H1 (cell line): Measurements from ENCODE around the gene RAET1G. TPM values are rescaled to one million over a fixed set of nuclear protein-coding genes. Genes with fewer than 3 reads are reported as not detected.
"Not testable (repeated sequence)": the region's sequence is repeated elsewhere in the genome, so short reads cannot be mapped to it uniquely, and the experiment has no call there.

Source experiments
- CTCF ChIA-PET: fragments of 300-600 bp; sonication (Branson Sonifier 250); formaldehyde crosslinking; loops from one replicate; lab custom pipeline; 2021; ENCODE audit not compliant: partially characterized antibody; lab: Charles Lee
- POLR2A ChIA-PET: fragments of 300-600 bp; sonication (Branson Sonifier 250); formaldehyde crosslinking; loops from one replicate; lab custom pipeline; 2021; ENCODE audit warnings: inconsistent platforms; ENCODE audit not compliant: partially characterized antibody; lab: Charles Lee
- DNase-seq, 2 experiments: peaks; one replicate each; pipeline versions ENCODE4 v3.0.0 to v3.0.0-alpha.2; 2010 to 2022; ENCODE audit warnings: low spot score in 2 of 2, low read depth in 1 of 2, mixed read lengths in 1 of 2
- FAIRE-seq: peaks from 2 replicates; lab custom pipeline; 2011; peaks lifted over from hg19 to GRCh38; lab: Jason Lieb, UNC
- H2AFZ ChIP-seq: 2 replicates; pipeline ENCODE4 v1.8.1; 2012; ENCODE audit warnings: low read length, inconsistent platforms
- H2AK5ac ChIP-seq: 2 replicates; pipeline ENCODE4 v1.6.1; 2013; ENCODE audit warnings: low read depth, low read length
- H2BK120ac ChIP-seq: replicated peaks from 2 replicates; pipeline ENCODE3; 2013; ENCODE audit warnings: low read depth, low read length, inconsistent platforms
- H2BK12ac ChIP-seq: 2 replicates; pipeline ENCODE4 v1.6.1; 2013; ENCODE audit warnings: low read depth, low read length
- H2BK15ac ChIP-seq: 2 replicates; pipeline ENCODE4 v1.6.1; 2013; ENCODE audit warnings: low read length
- H2BK20ac ChIP-seq: 2 replicates; pipeline ENCODE4 v1.6.1; 2013; ENCODE audit warnings: low read length
- H2BK5ac ChIP-seq: 2 replicates; pipeline ENCODE4 v1.6.1; 2013; ENCODE audit warnings: low read depth, low read length
- H3K14ac ChIP-seq: 2 replicates; pipeline ENCODE4 v1.6.1; 2013; ENCODE audit warnings: inconsistent platforms; ENCODE audit not compliant: insufficient read length
- H3K18ac ChIP-seq: 2 replicates; pipeline ENCODE4 v1.6.1; 2013; ENCODE audit warnings: low read length; ENCODE audit errors: extremely low read depth
- H3K23ac ChIP-seq: 2 replicates; pipeline ENCODE4 v1.6.1; 2013; ENCODE audit warnings: inconsistent platforms; ENCODE audit not compliant: insufficient read length
- H3K23me2 ChIP-seq: 2 replicates; pipeline ENCODE4 v1.6.1; 2013; ENCODE audit warnings: low read depth, low read length
- H3K27ac ChIP-seq: 2 replicates; pipeline ENCODE4 v1.6.1; 2011; ENCODE audit warnings: low read depth, low read length, inconsistent platforms
- H3K27me3 ChIP-seq, 4 experiments: replicated peaks in 1 of 4; 1 replicate in 1 of 4; 2 replicates in 3 of 4; pipeline versions ENCODE4 v1.6.1 to v1.8.1; 2011 to 2013; ENCODE audit warnings: low read length in 3 of 4, mild to moderate bottlenecking in 3 of 4, inconsistent platforms in 2 of 4, mixed read lengths in 2 of 4, moderate library complexity in 1 of 4; ENCODE audit not compliant: control insufficient read depth in 3 of 4, insufficient read depth in 3 of 4; ENCODE audit errors: extremely low read depth in 1 of 4
- H3K36me3 ChIP-seq, 4 experiments: 2 replicates each; pipeline versions ENCODE4 v1.6.1 to v1.8.1; 2011 to 2013; ENCODE audit warnings: mild to moderate bottlenecking in 4 of 4, low read length in 3 of 4, moderate library complexity in 2 of 4, control low read depth in 1 of 4, inconsistent platforms in 1 of 4; ENCODE audit not compliant: insufficient read depth in 4 of 4, control insufficient read depth in 2 of 4
- H3K4ac ChIP-seq: replicated peaks from 2 replicates; pipeline ENCODE3; 2013; ENCODE audit warnings: low read length, low read depth, mixed read lengths, inconsistent platforms; ENCODE audit not compliant: insufficient read length
- H3K4me1 ChIP-seq, 4 experiments: replicated peaks in 1 of 4; 1 replicate in 1 of 4; 2 replicates in 3 of 4; pipeline versions ENCODE4 v1.6.1 to v1.8.1; 2011 to 2013; ENCODE audit warnings: low read length in 3 of 4, inconsistent platforms in 2 of 4, mixed read lengths in 1 of 4; ENCODE audit not compliant: insufficient read depth in 4 of 4, control insufficient read depth in 3 of 4
- H3K4me2 ChIP-seq, 2 experiments: 2 replicates each; pipeline versions ENCODE4 v1.6.1 to v1.8.1; 2011 to 2013; ENCODE audit warnings: low read depth in 2 of 2, low read length in 2 of 2, control low read depth in 1 of 2, inconsistent platforms in 1 of 2, mild to moderate bottlenecking in 1 of 2; ENCODE audit not compliant: insufficient read depth in 1 of 2
- H3K4me3 ChIP-seq, 4 experiments: fragments of 200-600, 300-600 bp in 1 of 4; sonication (generic), shearing (Covaris generic), sonication (Bioruptor Twin) in 1 of 4; 2 replicates each; pipeline versions ENCODE4 v1.5.1 to v1.8.1; 2011 to 2016; ENCODE audit warnings: low read length in 4 of 4, low read depth in 3 of 4, control low read depth in 2 of 4, inconsistent platforms in 2 of 4, mild to moderate bottlenecking in 2 of 4, mixed read lengths in 1 of 4, moderate library complexity in 1 of 4; ENCODE audit not compliant: insufficient read depth in 2 of 4; ENCODE audit errors: extremely low read depth in 1 of 4
- H3K56ac ChIP-seq: replicated peaks from 2 replicates; pipeline ENCODE3; 2013; ENCODE audit warnings: low read depth, mild to moderate bottlenecking, mixed read lengths, low read length, inconsistent platforms; ENCODE audit not compliant: insufficient read length
- H3K79me1 ChIP-seq: 2 replicates; pipeline ENCODE4 v1.6.1; 2013; ENCODE audit warnings: low read depth, low read length, control low read depth
- H3K79me2 ChIP-seq, 2 experiments: 2 replicates each; pipeline versions ENCODE4 v1.6.1 to v1.8.1; 2012 to 2013; ENCODE audit warnings: low read length in 2 of 2, mild to moderate bottlenecking in 2 of 2, inconsistent platforms in 1 of 2; ENCODE audit not compliant: insufficient read depth in 2 of 2, control insufficient read depth in 1 of 2
- H3K9ac ChIP-seq, 4 experiments: replicated peaks in 1 of 4; 1 replicate in 1 of 4; 2 replicates in 3 of 4; pipeline versions ENCODE4 v1.6.1 to v1.8.1; 2011 to 2013; ENCODE audit warnings: low read depth in 3 of 4, low read length in 3 of 4, control low read depth in 2 of 4, mild to moderate bottlenecking in 2 of 4, moderate library complexity in 2 of 4, inconsistent platforms in 1 of 4; ENCODE audit errors: extremely low read depth in 1 of 4
- H3K9me3 ChIP-seq, 2 experiments: 2 replicates each; pipeline versions ENCODE4 v1.6.1 to v1.8.1; 2012 to 2013; ENCODE audit warnings: mild to moderate bottlenecking in 2 of 2, moderate library complexity in 2 of 2, control low read depth in 1 of 2, inconsistent platforms in 1 of 2, low read depth in 1 of 2, low read length in 1 of 2, mixed read lengths in 1 of 2; ENCODE audit not compliant: insufficient read depth in 2 of 2
- H4K20me1 ChIP-seq, 2 experiments: replicated peaks in 1 of 2; 2 replicates each; pipeline versions ENCODE3 to v1.8.1; 2011 to 2013; ENCODE audit warnings: inconsistent platforms in 2 of 2, low read length in 2 of 2, mild to moderate bottlenecking in 1 of 2; ENCODE audit not compliant: insufficient read depth in 2 of 2, control insufficient read depth in 1 of 2
- H4K5ac ChIP-seq: 2 replicates; pipeline ENCODE4 v1.6.1; 2013; ENCODE audit warnings: low read length, low read depth, mixed read lengths, inconsistent platforms; ENCODE audit not compliant: insufficient read length
- H4K8ac ChIP-seq: 2 replicates; pipeline ENCODE4 v1.8.0; 2013; ENCODE audit warnings: mild to moderate bottlenecking, moderate library complexity, low read length, inconsistent platforms; ENCODE audit not compliant: insufficient read depth; ENCODE audit errors: extremely low read depth
- H4K91ac ChIP-seq: replicated peaks from 2 replicates; pipeline ENCODE3; 2013; ENCODE audit warnings: low read length, mixed read lengths, inconsistent platforms; ENCODE audit not compliant: insufficient read length
- EZH2 ChIP-seq: fragments of 200-600 bp; sonication (generic); IDR thresholded peaks from 2 replicates; pipeline ENCODE4 v1.7.1; 2012; ENCODE audit warnings: low read depth, mild to moderate bottlenecking, moderate library complexity, low read length, inconsistent platforms; ENCODE audit not compliant: severe bottlenecking
- RNF2 ChIP-seq: fragments of 200-900, 300-1000 bp; sonication (generic); IDR thresholded peaks from 2 replicates; pipeline ENCODE4 v1.7.1; 2016; ENCODE audit warnings: borderline replicate concordance, low read depth, mild to moderate bottlenecking, antibody characterized with exemption, low read length; ENCODE audit not compliant: poor library complexity, severe bottlenecking; ENCODE audit errors: missing control alignments
- WGBS, 2 experiments: shearing (Covaris generic) in 1 of 2; methylation state at CpG; one replicate each; pipeline versions ENCODE4 v1.1.6 to v1.1.7; 2013 to 2015; ENCODE audit warnings: low lambda C conversion rate in 2 of 2, mixed read lengths in 2 of 2, inconsistent platforms in 1 of 2, low coverage in 1 of 2, missing lambda C conversion rate in 1 of 2; ENCODE audit not compliant: insufficient replicate concordance in 2 of 2, insufficient coverage in 1 of 2, insufficient read length in 1 of 2; ENCODE audit errors: extremely low coverage in 1 of 2, missing lambda C conversion rate in 1 of 2; 5-methylcytosine and 5-hydroxymethylcytosine counted together
- polyA plus RNA-seq, 7 experiments: library from polyadenylated mRNA; depleted of rRNA in 3 of 7; stranded (reverse) in 5 of 7; unstranded in 2 of 7; fragments of >200 nt in 5 of 7; fragments of 200-250 nt in 2 of 7; gene quantifications; 1 replicate in 5 of 7; 2 replicates in 1 of 7; 4 replicates in 1 of 7; pipeline versions ENCODE4 v1.2.1 to v1.2.3, GENCODE V29; 2011 to 2013; ENCODE audit warnings: missing spikeins in 2 of 7, mixed read lengths in 2 of 7
- total RNA-seq: library from RNA; stranded (reverse); fragmentation: NEBNext Ultra II Directional; extraction: Animal tissue kit (Norgen Biotek cat#: 25700); gene quantifications from 2 replicates; pipeline ENCODE4 v1.2.1, GENCODE V29; 2021
- TF ChIP-seq, protein P1 (sequence below): IDR thresholded peaks from 2 replicates; pipeline ENCODE4 v1.6.1; 2012; ENCODE audit warnings: inconsistent platforms

RAET1G gene
- total and polyA plus RNA-seq, 2 of the 8 experiments (the other 6 are each of a cell fraction or from before 2014, with no cell fraction given): 0.08 TPM; not detected in 1

DNA sequence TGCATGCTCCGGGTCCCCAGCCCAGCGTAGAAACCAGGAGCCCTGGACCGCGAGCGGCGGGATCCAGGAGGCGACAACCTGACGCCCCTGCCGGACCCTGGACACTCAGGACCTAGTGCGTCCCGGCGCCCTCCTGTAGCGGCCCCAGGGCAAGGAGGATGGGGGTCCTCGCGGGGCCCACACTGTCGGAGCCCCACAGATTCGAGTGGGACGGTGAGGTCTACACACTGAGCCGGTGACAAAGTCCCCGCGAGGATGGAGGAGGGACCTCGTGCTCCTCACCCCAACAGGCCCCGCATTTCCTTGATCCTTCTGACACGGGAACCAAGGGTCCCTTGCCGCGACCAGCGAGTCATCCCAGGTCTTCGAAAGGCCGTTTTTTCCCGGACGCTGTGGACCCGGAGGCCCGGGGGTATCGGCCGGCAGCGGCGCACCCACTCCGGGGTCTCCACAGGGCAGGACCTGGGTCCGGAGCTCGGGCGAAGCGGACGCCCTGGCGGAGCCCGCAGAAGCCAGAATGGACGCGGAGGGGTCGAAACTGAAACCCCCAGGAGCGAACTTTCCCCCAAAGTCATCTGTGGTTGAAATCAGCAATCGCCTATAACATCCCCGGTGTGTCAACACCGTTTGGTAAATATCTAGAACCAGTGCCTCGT is 31.5 kb upstream of the RAET1G start:
- H3K18ac ChIP-seq, H2BK12ac ChIP-seq, H3K9ac ChIP-seq, H2AFZ ChIP-seq, H2BK15ac ChIP-seq, H3K23me2 ChIP-seq, H3K9me3 ChIP-seq, H4K8ac ChIP-seq, H2BK120ac ChIP-seq, H3K14ac ChIP-seq, H2AK5ac ChIP-seq, POLR2A ChIA-PET, H3K4me1 ChIP-seq, H3K27ac ChIP-seq, H3K36me3 ChIP-seq, H4K91ac ChIP-seq, H4K5ac ChIP-seq, H3K79me1 ChIP-seq, H2BK5ac ChIP-seq, FAIRE-seq, CTCF ChIA-PET, H3K56ac ChIP-seq, H3K23ac ChIP-seq, H2BK20ac ChIP-seq, H4K20me1 ChIP-seq, H3K4ac ChIP-seq, H3K79me2 ChIP-seq: not testable (repeated sequence)
- Histone ChIP-seq H3K4me2 (peak overlapping the region; percentile 39 to 53), H3K4me3 (0 out of 8 replicates have a peak overlapping the region, but pooled peaks of 1 of the 4 experiments have one; percentile 26), H3K27me3 (peaks cover 24 to 79% (median 56%) of the 10 kb centered on the region in 4 experiments)
- TF ChIP-seq RNF2: peak; percentile 62
- peak; percentile 54 for TF ChIP-seq EZH2
- TF ChIP-seq, protein P1, sequence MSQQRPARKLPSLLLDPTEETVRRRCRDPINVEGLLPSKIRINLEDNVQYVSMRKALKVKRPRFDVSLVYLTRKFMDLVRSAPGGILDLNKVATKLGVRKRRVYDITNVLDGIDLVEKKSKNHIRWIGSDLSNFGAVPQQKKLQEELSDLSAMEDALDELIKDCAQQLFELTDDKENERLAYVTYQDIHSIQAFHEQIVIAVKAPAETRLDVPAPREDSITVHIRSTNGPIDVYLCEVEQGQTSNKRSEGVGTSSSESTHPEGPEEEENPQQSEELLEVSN: 0 out of 2 replicates have a peak, but pooled peaks have one; percentile 34
- 7% methylated on average over 30 of the region's 53 CpGs; no CpG with 5 or more reads in 1 of the 2 experiments for WGBS, 2 experiments
- DNase-seq: peak in 1 of 2 experiments; percentile 61
